Upper lobe of left lung (tissue), 4 donors: ENCODE measurements around the gene LRP6.

Source experiments
- EP300 ChIP-seq, 4 donors: sonication (generic); formaldehyde crosslinking; IDR thresholded peaks; one replicate each; pipeline ENCODE4 v1.5.1; 2017; ENCODE audit warnings: antibody characterized with exemption in 4 of 4, control low read depth in 2 of 4
- POLR2A ChIP-seq, 4 donors: fragments of 450-650 bp; IDR thresholded peaks; one replicate each; pipeline ENCODE4 v1.5.1; 2016 to 2017; ENCODE audit warnings: antibody characterized with exemption in 4 of 4, mild to moderate bottlenecking in 2 of 4
- POLR2AphosphoS5 ChIP-seq, 2 donors: sonication (generic); formaldehyde crosslinking; IDR thresholded peaks; one replicate each; pipeline ENCODE4 v1.5.1; 2017; ENCODE audit warnings: antibody characterized with exemption in 2 of 2

DNA sequence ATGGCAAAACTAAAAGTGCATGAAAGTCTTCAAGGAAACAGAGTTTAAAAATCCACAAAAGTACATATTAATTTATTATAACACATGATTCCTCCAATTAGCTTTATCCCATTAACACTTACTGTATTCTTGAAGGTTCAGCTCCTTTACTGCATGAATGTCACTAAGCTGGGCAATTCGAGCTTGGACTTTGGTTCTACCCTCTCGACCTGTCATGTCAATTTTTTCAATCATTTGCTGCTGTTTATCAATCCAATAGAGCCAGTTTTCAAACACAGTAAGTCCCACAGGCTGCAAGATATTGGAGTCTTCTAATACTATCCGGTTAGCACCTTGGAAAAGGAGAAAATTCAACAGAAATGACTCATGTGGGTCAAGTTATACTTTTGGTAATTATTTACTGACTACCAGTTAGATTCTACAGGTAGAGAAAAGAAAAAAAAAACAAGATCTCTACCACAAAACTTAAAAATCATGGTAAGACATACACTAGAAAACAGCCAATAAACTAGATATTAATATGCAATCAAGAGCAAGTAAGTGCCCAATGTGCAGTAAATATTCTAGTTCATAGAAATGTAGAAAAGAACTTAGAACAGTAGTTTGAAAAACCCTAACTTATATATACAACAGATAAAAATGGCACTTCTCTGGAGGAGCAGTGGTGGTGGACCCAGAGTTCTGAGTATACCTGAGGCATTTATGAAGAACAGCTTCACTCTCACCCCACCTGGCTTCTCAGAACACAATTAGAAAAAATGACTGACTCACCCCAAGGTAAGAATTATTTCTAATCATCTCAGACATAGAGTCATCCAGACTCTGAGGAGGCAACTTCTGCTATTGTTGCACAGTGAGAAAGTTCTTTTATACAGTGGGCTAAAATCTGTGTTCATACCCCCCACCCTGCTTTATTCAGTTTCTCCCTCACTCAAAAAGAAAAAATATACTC, 128.4 kb downstream of the LRP6 start:
- TF ChIP-seq EP300 (IDR thresholded peaks at IDR 0.05), result no peak
- TF ChIP-seq POLR2AphosphoS5 (IDR thresholded peaks at IDR 0.05), result no peak
- TF ChIP-seq POLR2A (IDR thresholded peaks at IDR 0.05), result no peak
